Neuronal stem cell (in vitro differentiated cells): ENCODE measurements around the gene FMN2.

Experiments used
- DNase-seq: peaks from one replicate; pipeline ENCODE4 v3.0.0-alpha.2; 2013; ENCODE audit warnings: low spot score
- H2AFZ ChIP-seq: one replicate; pipeline ENCODE4 v1.6.1; 2013; ENCODE audit warnings: mild to moderate bottlenecking, low read length, inconsistent platforms
- H2AK5ac ChIP-seq: 2 replicates; pipeline ENCODE4 v1.6.1; 2013; ENCODE audit warnings: low read depth, mild to moderate bottlenecking, inconsistent platforms, low read length, moderate library complexity, mixed read lengths
- H2BK120ac ChIP-seq: 2 replicates; pipeline ENCODE4 v1.6.1; 2013; ENCODE audit warnings: low read depth, mild to moderate bottlenecking, inconsistent platforms, low read length, moderate library complexity, mixed read lengths
- H2BK12ac ChIP-seq: one replicate; pipeline ENCODE4 v1.6.1; 2013; ENCODE audit warnings: low read length, inconsistent platforms
- H2BK15ac ChIP-seq: 2 replicates; pipeline ENCODE4 v1.6.1; 2013; ENCODE audit warnings: mild to moderate bottlenecking, low read length, inconsistent platforms, mixed read lengths
- H2BK5ac ChIP-seq: one replicate; pipeline ENCODE4 v1.6.1; 2013; ENCODE audit warnings: inconsistent platforms, mild to moderate bottlenecking, low read length, moderate library complexity
- H3K14ac ChIP-seq: one replicate; pipeline ENCODE4 v1.6.1; 2013; ENCODE audit warnings: low read length, inconsistent platforms
- H3K18ac ChIP-seq: 2 replicates; pipeline ENCODE4 v1.6.1; 2013; ENCODE audit warnings: low read length, inconsistent platforms
- H3K23ac ChIP-seq: 2 replicates; pipeline ENCODE4 v1.6.1; 2013; ENCODE audit warnings: low read depth, mild to moderate bottlenecking, mixed read lengths, low read length, inconsistent platforms; ENCODE audit not compliant: poor library complexity
- H3K27ac ChIP-seq: replicated peaks from 3 replicates; pipeline ENCODE4 v1.5.1; 2013; ENCODE audit warnings: low read length, inconsistent platforms
- H3K27me3 ChIP-seq, 3 experiments: 2 replicates each; pipeline ENCODE4 v1.6.1; 2013; ENCODE audit warnings: low read length in 3 of 3, mild to moderate bottlenecking in 2 of 3, inconsistent platforms in 1 of 3, low read depth in 1 of 3, mixed read lengths in 1 of 3, moderate library complexity in 1 of 3; ENCODE audit not compliant: control insufficient read depth in 3 of 3, insufficient read depth in 3 of 3
- H3K36me3 ChIP-seq, 2 donors: replicated peaks in 1 of 2; 2 replicates each; pipeline ENCODE4 v1.6.1; 2013; ENCODE audit warnings: low read length in 2 of 2; ENCODE audit not compliant: control insufficient read depth in 2 of 2, insufficient read depth in 2 of 2
- H3K4ac ChIP-seq: 2 replicates; pipeline ENCODE4 v1.6.1; 2013; ENCODE audit warnings: inconsistent platforms, mild to moderate bottlenecking, low read length, moderate library complexity
- H3K4me1 ChIP-seq, 2 donors: 1 replicate in 1 of 2; 2 replicates in 1 of 2; pipeline ENCODE4 v1.6.1; 2013; ENCODE audit warnings: low read length in 2 of 2, low read depth in 1 of 2; ENCODE audit not compliant: control insufficient read depth in 2 of 2, insufficient read depth in 1 of 2
- H3K4me2 ChIP-seq: one replicate; pipeline ENCODE4 v1.6.1; 2013; ENCODE audit warnings: mild to moderate bottlenecking, low read length, inconsistent platforms; ENCODE audit not compliant: insufficient read depth, poor library complexity, severe bottlenecking
- H3K4me3 ChIP-seq, 2 donors: 2 replicates each; pipeline ENCODE4 v1.5.1; 2013; ENCODE audit warnings: low read length in 2 of 2, mild to moderate bottlenecking in 2 of 2, inconsistent platforms in 1 of 2, moderate library complexity in 1 of 2
- H3K79me1 ChIP-seq: one replicate; pipeline ENCODE4 v1.6.1; 2013; ENCODE audit warnings: low read depth, mild to moderate bottlenecking, inconsistent platforms, low read length, moderate library complexity
- H3K9ac ChIP-seq: one replicate; pipeline ENCODE4 v1.6.1; 2013; ENCODE audit warnings: mild to moderate bottlenecking, low read depth, low read length, inconsistent platforms; ENCODE audit not compliant: poor library complexity
- H3K9me3 ChIP-seq, 2 donors: replicated peaks in 1 of 2; 2 replicates each; pipeline versions ENCODE3 to v1.6.1; 2013; ENCODE audit warnings: low read length in 2 of 2, mild to moderate bottlenecking in 2 of 2, inconsistent platforms in 1 of 2, low read depth in 1 of 2, mixed read lengths in 1 of 2, moderate library complexity in 1 of 2; ENCODE audit not compliant: control insufficient read depth in 2 of 2, insufficient read depth in 1 of 2
- H4K8ac ChIP-seq: one replicate; pipeline ENCODE4 v1.6.1; 2013; ENCODE audit warnings: low read depth, mild to moderate bottlenecking, inconsistent platforms, low read length, moderate library complexity
- H4K91ac ChIP-seq: one replicate; pipeline ENCODE4 v1.6.1; 2013; ENCODE audit warnings: low read length, low read depth, mild to moderate bottlenecking, inconsistent platforms; ENCODE audit not compliant: poor library complexity
- WGBS, 2 donors: extraction: QIAGEN DNeasy Blood & Tissue Kit; methylation state at CpG; one replicate each; pipeline ENCODE4 v1.1.7; 2013; ENCODE audit warnings: missing lambda C conversion rate in 2 of 2, mixed read lengths in 1 of 2; ENCODE audit not compliant: insufficient read length in 2 of 2, insufficient replicate concordance in 1 of 2; ENCODE audit errors: extremely low coverage in 2 of 2; 5-methylcytosine and 5-hydroxymethylcytosine counted together

The FMN2 gene

GRCh38 chr1:240193679-240194078 lies 102.0 kb downstream of the FMN2 start:
- Histone ChIP-seq H3K9ac (no peak overlapping the region), H2BK5ac (no peak overlapping the region), H3K23ac (no peak overlapping the region), H3K18ac (no peak overlapping the region), H3K27ac (no peak overlapping the region), H3K4me1 (no peaks in the 10 kb centered on the region), H2BK15ac (no peak overlapping the region), H3K36me3 (no peaks in the 10 kb centered on the region), H2AFZ (no peak overlapping the region), H2AK5ac (no peak overlapping the region), H2BK12ac (no peak overlapping the region), H3K9me3 (no peaks in the 10 kb centered on the region), H3K79me1 (no peaks in the 10 kb centered on the region), H3K14ac (no peak overlapping the region), H4K91ac (no peak overlapping the region), H2BK120ac (no peak overlapping the region), H3K4me2 (no peak overlapping the region), H3K4ac (no peak overlapping the region), H3K4me3 (no peak overlapping the region), H3K27me3 (no peaks in the 10 kb centered on the region), H4K8ac (no peak overlapping the region)
- no peak for DNase-seq
- WGBS, 2 donors: no CpG with 5 or more reads among the region's 3 CpGs

- H2BK120ac ChIP-seq: no peak overlapping the region
- no peak overlapping the region for H2AFZ ChIP-seq
- H3K9ac ChIP-seq: no peak overlapping the region
- H4K8ac ChIP-seq: no peak overlapping the region
- H3K4ac ChIP-seq: no peak overlapping the region
- no peak overlapping the region for H2BK15ac ChIP-seq
- no peak overlapping the region for H2BK12ac ChIP-seq
- H2AK5ac ChIP-seq: no peak overlapping the region
- no peak overlapping the region for H3K27ac ChIP-seq
- DNase-seq: no peak
- H3K18ac ChIP-seq: no peak overlapping the region
- no peaks in the 10 kb centered on the region for H3K9me3 ChIP-seq
- WGBS, 2 donors: no CpG with 5 or more reads among the region's 2 CpGs
- H3K4me1 ChIP-seq: no peaks in the 10 kb centered on the region
- no peaks in the 10 kb centered on the region for H3K27me3 ChIP-seq
- H3K4me2 ChIP-seq: no peak overlapping the region
- no peak overlapping the region for H4K91ac ChIP-seq
- H3K4me3 ChIP-seq: no peak overlapping the region
- no peak overlapping the region for H2BK5ac ChIP-seq
- no peaks in the 10 kb centered on the region for H3K79me1 ChIP-seq
- H3K23ac ChIP-seq: no peak overlapping the region
- no peak overlapping the region for H3K14ac ChIP-seq
- H3K36me3 ChIP-seq: no peaks in the 10 kb centered on the region
Measured at GRCh38 chr1:240194120-240194519, 102.4 kb downstream of the FMN2 start.

- Histone ChIP-seq H3K4me1 (no peaks in the 10 kb centered on the region), H3K9me3 (peaks cover 0 to 13% of the 10 kb centered on the region in 2 donors), H3K23ac (no peak overlapping the region), H4K91ac (no peak overlapping the region), H3K27ac (no peak overlapping the region), H3K4ac (no peak overlapping the region), H2BK5ac (no peak overlapping the region), H2BK12ac (no peak overlapping the region), H3K36me3 (no peaks in the 10 kb centered on the region), H3K4me2 (no peak overlapping the region), H2BK120ac (no peak overlapping the region), H3K9ac (no peak overlapping the region), H3K18ac (no peak overlapping the region), H4K8ac (no peak overlapping the region), H3K14ac (no peak overlapping the region), H3K27me3 (no peaks in the 10 kb centered on the region), H3K4me3 (no peak overlapping the region), H2AK5ac (no peak overlapping the region), H2BK15ac (no peak overlapping the region), H3K79me1 (no peaks in the 10 kb centered on the region), H2AFZ (no peak overlapping the region)
- no peak for DNase-seq
- no CpG with 5 or more reads among the region's 4 CpGs for WGBS, 2 donors
Measured at GRCh38 chr1:240198376-240198775, 106.7 kb downstream of the FMN2 start.

GRCh38 chr1:240199758-240200645 lies 108.3 kb downstream of the FMN2 start:
- Histone ChIP-seq H3K4ac (no peak overlapping the region), H2BK120ac (no peak overlapping the region), H3K9me3 (peaks cover 0 to 13% of the 10 kb centered on the region in 2 donors), H3K27me3 (no peaks in the 10 kb centered on the region), H2AFZ (no peak overlapping the region), H3K36me3 (no peaks in the 10 kb centered on the region), H2BK5ac (no peak overlapping the region), H3K23ac (no peak overlapping the region), H4K8ac (no peak overlapping the region), H2BK12ac (no peak overlapping the region), H2BK15ac (no peak overlapping the region), H3K4me2 (no peak overlapping the region), H3K4me1 (no peaks in the 10 kb centered on the region), H3K18ac (no peak overlapping the region), H3K79me1 (no peaks in the 10 kb centered on the region), H4K91ac (no peak overlapping the region), H3K4me3 (no peak overlapping the region), H3K9ac (no peak overlapping the region), H3K27ac (no peak overlapping the region), H2AK5ac (no peak overlapping the region), H3K14ac (no peak overlapping the region)
- WGBS, 2 donors: no CpG with 5 or more reads among the region's 9 CpGs
- DNase-seq: no peak
